Right forelimb (tissue), 1 donor: ENCODE results near the gene MT1F.

Experiments
- DNase-seq: peaks from one replicate; pipeline ENCODE4 v3.0.0-alpha.2; 2018

Gene MT1F

GRCh38 chr16:56625943-56626654, 31.7 kb upstream of the MT1F start:
- DNase-seq = no peak

DNA sequence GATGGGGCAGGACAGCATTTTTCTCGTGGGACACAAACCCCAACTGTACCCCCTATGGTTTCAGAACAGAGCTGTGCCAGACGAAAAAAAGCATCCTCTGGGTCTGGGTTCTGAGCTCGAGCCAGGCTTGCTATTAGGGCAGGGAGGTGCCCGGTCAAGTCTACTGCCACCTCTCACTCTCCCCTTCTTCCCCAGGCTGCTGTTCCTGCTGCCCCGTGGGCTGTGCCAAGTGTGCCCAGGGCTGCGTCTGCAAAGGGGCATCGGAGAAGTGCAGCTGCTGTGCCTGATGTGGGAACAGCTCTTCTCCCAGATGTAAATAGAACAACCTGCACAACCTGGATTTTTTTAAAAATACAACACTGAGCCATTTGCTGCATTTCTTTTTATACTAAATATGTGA, 31.1 kb upstream of the MT1F start:
- no peak for DNase-seq

DNA sequence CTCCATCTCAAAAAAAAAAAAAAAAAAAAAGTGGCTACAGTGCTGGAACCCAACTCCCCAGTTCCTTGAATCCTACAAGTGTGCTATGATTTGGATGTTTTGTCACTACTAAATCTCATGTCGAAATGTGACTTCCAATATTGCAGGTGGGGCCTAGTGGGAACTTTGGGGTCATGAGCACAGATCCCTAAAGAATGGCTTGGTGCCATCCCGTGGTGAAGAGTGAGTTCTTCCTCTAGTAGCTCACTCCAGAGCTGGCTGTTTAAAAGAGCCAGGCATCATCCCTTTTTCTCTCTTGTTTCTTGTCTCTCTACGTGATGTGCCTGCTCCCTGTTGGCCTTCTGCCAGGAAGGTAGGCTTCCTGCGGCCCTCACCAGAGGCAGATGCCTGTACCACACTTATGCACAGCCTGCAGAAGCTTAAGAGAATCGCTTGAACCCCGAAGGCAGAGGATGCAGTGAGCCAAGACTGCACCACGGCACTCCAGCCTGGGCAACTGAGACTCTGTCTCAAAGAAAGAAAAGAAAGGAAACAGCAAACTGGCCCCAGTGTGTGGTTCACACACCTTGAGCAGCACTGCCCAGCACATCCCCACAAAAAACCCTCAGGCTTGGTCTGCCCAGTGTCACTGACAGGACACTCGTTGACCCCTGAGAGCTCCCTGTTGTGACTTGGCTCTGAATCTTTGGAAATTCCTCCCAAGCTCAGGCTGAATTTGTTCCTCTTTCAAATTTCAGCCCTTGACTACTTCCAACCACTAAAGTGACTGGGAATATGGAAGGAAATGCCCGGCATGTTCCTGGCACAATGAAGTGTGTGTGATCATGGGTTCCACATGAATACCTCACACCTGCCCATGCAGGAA, 29.0 kb upstream of the MT1F start:
- no peak for DNase-seq

GRCh38 chr16:56629531-56629930, 28.2 kb upstream of the MT1F start:
- no peak for DNase-seq

GRCh38 chr16:56630134-56630533, 27.6 kb upstream of the MT1F start:
- no peak for DNase-seq

GRCh38 chr16:56631197-56631596, 26.6 kb upstream of the MT1F start:
- DNase-seq = no peak

GRCh38 chr16:56631832-56632155, 26.0 kb upstream of the MT1F start:
- DNase-seq = peak; percentile 57

- DNase-seq = peak; percentile 66
Measured at GRCh38 chr16:56632156-56632847, 25.5 kb upstream of the MT1F start, which contains the start of gene MT1M. Gene MT1M, plus strand, starts transcription at chr16:56632659. Its CDS starts 73 bp downstream, at chr16:56632732.

DNA sequence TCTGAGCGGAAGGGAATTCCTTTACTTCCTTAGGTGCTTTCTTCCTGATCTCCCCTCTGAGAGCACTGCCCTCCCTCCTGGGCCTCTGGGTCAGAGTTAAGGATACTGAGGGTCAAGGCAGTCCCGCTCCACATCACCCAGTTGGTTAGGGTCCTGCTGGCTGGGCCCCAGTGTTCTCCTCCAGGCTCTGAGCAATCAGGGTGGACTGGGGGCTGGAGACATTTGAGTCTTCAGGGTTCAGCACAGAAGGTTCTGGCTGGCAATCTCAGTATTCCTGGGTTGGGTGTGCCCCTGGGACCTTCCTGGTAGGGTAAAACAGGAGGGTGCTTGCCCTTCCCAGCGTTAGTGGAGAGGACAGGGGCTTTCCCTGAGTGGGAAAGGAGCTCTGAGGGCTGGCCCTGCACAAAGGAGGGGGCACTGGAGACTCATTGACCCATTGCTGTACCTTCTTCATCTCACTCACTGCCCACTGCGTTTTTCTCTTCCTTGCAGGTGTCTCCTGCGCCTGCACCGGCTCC, 24.9 kb upstream of the MT1F start:
- DNase-seq = no peak

DNA sequence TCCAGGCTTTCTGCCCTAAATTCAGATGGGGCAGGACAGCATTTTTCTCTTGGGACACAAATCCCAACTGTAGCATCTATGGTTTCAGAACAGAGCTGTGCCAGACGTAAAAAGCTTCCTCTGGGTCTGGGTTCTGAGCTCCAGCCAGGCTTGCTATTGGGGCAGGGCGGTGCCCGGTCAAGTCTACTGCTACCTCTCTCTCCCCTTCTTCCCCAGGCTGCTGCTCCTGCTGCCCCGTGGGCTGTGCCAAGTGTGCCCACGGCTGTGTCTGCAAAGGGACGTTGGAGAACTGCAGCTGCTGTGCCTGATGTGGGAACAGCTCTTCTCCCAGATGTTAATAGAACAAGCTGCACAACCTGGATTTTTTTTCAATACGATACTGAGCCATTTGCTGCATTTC, 24.2 kb upstream of the MT1F start:
- no peak for DNase-seq

DNA sequence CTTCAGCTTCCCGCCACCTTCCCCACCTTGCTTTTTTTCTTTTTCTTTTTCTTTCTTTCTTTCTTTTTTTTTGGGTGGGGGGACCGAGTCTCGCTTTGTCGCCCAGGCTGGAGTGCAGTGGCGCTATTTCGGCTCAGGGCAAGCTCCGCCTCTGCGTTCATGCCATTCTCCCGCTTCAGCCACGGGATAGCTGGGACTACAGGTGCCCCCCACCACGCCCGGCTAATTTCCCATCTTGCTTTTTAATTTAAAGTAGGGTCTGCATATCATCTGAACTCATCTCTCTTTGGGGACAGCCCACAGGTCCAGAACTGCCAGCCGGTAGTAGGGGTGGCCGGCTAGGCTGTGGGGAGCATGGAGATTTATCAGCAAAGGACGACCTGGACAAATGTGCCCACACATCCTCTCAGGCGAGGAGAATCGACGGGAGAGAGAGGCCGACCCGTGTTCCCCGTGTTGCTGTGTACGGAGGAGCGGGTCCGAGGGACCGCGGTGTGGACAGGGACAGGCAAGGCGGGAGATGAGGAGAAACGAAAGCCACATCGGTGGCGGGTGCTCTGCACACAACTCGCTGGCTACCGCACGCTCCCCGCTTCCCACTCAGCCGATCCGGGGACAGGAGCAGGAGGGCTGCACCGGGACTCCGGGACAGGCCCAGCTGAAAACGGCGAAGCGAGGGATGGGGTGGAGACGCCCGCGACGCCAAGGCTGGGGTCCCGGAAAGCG, 22.9 kb upstream of the MT1F start:
- DNase-seq = no peak

GRCh38 chr16:56635441-56635967, 22.3 kb upstream of the MT1F start:
- DNase-seq = no peak

GRCh38 chr16:56636616-56637413, 20.9 kb upstream of the MT1F start:
- no peak for DNase-seq

- DNase-seq = no peak
Measured at GRCh38 chr16:56637814-56638750, 19.7 kb upstream of the MT1F start, which contains the start of gene MT1A. Gene MT1A, plus strand, starts transcription at chr16:56638666. Its CDS starts 73 bp downstream, at chr16:56638739.

DNA sequence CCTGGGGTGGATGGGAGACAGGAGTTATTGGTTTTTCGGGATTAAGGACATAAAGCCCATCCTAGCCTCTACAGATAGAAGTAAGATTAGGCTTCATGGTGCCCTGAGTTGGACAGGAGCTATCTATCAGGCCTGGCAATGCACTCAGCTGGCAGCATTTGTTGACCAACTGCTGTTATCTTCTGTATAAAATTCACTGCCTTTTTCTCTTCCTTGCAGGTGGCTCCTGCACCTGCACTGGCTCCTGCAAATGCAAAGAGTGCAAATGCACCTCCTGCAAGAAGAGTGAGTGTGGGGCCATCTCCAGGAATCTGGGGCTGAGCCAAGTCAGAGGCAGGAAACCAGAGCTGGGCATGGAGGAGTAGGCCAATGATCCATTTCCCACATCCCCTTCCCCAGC, 18.7 kb upstream of the MT1F start:
- no peak for DNase-seq

GRCh38 chr16:56640076-56640475, 17.7 kb upstream of the MT1F start:
- DNase-seq = no peak

DNA sequence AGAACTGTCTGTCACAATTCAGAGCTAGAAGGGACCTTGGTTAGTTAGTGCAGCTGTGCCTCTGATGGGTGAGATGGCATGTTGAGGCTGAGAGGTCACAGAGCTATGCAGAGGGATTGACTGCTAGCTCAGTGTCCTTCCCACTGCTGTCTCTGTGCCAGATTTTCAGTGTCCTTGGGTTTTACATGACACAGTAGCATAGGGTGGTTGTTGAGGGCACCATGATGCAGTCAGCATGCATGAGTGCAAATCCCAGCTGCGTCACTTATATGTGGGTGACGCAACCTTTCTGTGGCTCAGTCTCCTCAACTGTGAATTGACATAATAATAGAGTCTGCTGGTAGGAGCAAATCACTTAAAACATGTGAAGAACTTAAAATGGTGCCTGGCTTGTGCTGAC, 16.6 kb upstream of the MT1F start:
- DNase-seq = no peak

DNA sequence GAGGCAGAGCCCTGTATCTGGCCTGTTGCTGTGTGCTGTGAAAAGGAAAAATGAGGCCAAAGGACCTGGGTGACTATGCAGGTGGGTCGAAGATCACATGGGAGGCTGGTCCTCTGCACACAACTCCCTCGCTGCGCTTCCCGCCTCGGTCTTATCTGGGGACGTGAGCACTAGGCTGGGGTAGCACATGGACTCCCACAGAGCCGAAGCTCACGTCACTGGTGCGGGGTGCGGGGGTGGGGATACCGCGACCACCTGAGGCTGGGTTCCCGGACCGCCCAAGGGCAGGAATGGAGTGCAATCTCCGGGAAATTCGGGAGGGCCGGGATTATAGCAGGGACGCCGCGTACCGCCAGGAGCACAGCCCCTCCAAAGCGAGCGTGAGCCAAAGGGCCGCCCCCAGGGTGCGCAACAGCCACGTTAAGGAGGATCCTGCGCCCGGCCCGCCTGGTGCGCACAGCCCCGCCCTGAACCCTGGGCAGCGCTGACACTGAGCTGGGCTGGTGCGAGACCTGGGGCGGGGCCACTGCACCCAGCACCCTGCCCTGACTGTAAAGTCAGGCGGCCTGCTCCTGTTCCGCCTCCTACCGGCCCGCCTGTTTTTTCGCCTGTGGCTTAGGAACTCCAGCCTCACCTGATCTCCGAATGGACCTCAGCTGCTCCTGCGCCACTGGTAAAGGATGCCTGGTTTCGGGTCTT, 14.5 kb upstream of the MT1F start:
- DNase-seq = no peak

DNA sequence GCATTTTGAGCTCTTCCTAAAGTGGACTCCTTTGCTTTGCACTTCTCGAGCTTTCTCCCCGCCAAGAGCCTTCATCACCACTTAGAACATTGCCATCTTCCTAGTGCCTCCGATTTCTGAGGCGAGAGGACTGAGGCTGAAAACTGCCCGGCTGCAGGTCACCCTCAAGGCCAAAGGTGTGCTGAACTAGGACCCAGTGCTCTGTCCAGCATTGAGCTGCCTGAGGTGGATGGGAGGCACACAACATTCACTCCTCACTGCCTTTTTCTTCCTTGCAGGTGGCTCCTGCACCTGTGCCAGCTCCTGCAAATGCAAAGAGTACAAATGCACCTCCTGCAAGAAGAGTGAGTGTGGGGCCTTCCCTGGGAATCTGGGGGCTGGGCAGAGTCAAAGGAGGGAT, 13.9 kb upstream of the MT1F start:
- DNase-seq = no peak

- DNase-seq = no peak
Measured at GRCh38 chr16:56645311-56645710, 12.4 kb upstream of the MT1F start.
